ENCODE measurements around the gene UBALD2. TPM values are rescaled to one million over a fixed set of nuclear protein-coding genes. Genes with fewer than 3 reads are reported as not detected.

The UBALD2 gene
- total and polyA plus RNA-seq, 2 of the 13 experiments (the other 11 are each of a cell fraction or from before 2014, with no cell fraction given) = 3.3 to 89.7 TPM

- Histone ChIP-seq H3K27ac (ENCODE audit: extremely low read length, insufficient read depth, low read length) (no peak overlapping the region), H3K79me2 (ENCODE audit: insufficient read depth, low read length) (no peaks in the 10 kb centered on the region), H3K27me3 (ENCODE audit: control insufficient read depth in 1 of 2, insufficient read depth in 2 of 2, low read length in 2 of 2) (no peaks in the 10 kb centered on the region), H4K20me1 (ENCODE audit: insufficient read depth, low read length) (no peaks in the 10 kb centered on the region), H3K4me2 (ENCODE audit: low read depth, low read length) (no peak overlapping the region), H3K36me3 (replicated peaks in 1 of 2; ENCODE audit: control insufficient read depth in 1 of 2, insufficient read depth in 2 of 2, low read length in 2 of 2) (peaks cover 6 to 7% of the 10 kb centered on the region in 2 experiments; a peak in 2 of 5 replicates), H2AFZ (ENCODE audit: low read length) (no peak overlapping the region), H3K9me3 (ENCODE audit: low read length) (no peaks in the 10 kb centered on the region), H3K4me3 (replicated peaks in 1 of 3; ENCODE audit: insufficient read depth in 1 of 3, low read depth in 2 of 3, low read length in 3 of 3) (no peak overlapping the region), H3K4me1 (ENCODE audit: insufficient read depth, low read length) (no peaks in the 10 kb centered on the region), H3K9ac (ENCODE audit: insufficient read depth, low read depth, low read length) (no peak overlapping the region)
- BruUV-seq (replicated peaks) = no TSS peak
- no peak for DNase-seq (ENCODE audit: low spot score)
- 96% methylated on average over 5 of the region's 5 CpGs for WGBS (ENCODE audit: low lambda C conversion rate)
- no peak for FAIRE-seq
- ChIA-PET POLR2A (no interaction called here), CTCF (ENCODE audit: low intra/inter-chr PET ratio, low total read pairs) (no interaction called here)
- in situ Hi-C loops (cut with HindIII; ENCODE audit: extremely low pct_ligation_motif_present, low pct_unique_long_range_greater_than_20kb) (no loop called here), intact Hi-C loops (cut with micrococcal nuclease; ENCODE audit: unreplicated experiment) (no loop called here)
- ATAC-seq = no peak
- no peak for TF ChIP-seq REXO4 (CRISPR knock-in tag; IDR thresholded peaks at IDR 0.05; ENCODE audit: borderline replicate concordance)
- no peak for TF ChIP-seq ZBTB1 (CRISPR knock-in tag; IDR thresholded peaks at IDR 0.05; ENCODE audit: borderline replicate concordance)
- TF ChIP-seq ZNF207 (IDR thresholded peaks at IDR 0.05; ENCODE audit: borderline replicate concordance) = no peak
- no peak for TF ChIP-seq HMG20B (CRISPR knock-in tag; conservative IDR thresholded peaks at IDR 0.05)
- TF ChIP-seq ZNF678 (CRISPR knock-in tag; IDR thresholded peaks at IDR 0.05) = no peak
- TF ChIP-seq MAF1 (CRISPR knock-in tag; IDR thresholded peaks at IDR 0.05; ENCODE audit: borderline replicate concordance) = no peak
- no peak for TF ChIP-seq ZNF318 (CRISPR knock-in tag; IDR thresholded peaks at IDR 0.05)
- TF ChIP-seq SETDB1 (CRISPR knock-in tag; IDR thresholded peaks at IDR 0.05; ENCODE audit: borderline replicate concordance) = no peak
- TF ChIP-seq ZNF768 (CRISPR knock-in tag; IDR thresholded peaks at IDR 0.05) = no peak
These were observed 31.7 kb downstream of the UBALD2 start for GRCh38 chr17:76296889-76297288.

Data from HepG2 (cell line).